GM19025 (cell line): Measurements from ENCODE around the gene SRSF8.
A peak's percentile ranks its signal among the peaks of the same experiment; 100 is the strongest.

ENCODE experiments used
- ATAC-seq: cut with Tn5 transposase; IDR thresholded peaks from one replicate; pipeline ENCODE4 v1.9.1; 2021; ENCODE audit warnings: mild to moderate bottlenecking, low read depth, moderate library complexity; ENCODE audit not compliant: unreplicated experiment

The SRSF8 gene

DNA sequence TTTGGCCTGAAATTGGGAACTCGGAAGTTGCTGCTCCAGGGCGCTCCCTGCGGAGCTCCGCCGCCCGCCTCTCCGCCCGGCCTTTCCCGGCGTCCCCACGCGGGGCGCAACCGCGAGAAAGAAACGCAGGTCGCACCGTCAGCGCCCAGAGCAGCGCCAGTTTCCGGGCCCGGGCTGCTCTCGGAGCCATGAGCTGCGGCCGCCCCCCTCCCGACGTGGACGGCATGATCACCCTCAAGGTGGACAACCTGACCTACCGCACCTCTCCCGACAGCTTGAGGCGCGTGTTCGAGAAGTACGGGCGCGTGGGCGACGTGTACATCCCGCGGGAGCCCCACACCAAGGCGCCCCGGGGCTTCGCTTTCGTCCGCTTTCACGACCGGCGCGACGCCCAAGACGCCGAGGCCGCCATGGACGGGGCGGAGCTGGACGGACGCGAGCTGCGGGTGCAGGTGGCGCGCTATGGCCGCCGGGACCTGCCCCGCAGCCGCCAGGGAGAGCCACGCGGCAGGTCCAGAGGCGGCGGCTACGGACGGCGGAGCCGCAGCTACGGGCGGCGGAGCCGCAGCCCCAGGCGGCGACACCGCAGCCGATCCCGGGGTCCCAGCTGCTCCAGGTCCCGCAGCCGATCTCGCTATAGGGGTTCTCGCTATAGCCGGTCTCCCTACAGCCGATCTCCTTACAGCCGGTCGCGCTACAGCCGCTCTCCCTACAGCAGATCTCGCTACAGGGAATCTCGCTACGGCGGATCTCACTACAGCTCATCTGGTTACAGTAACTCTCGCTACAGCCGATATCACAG, 521 bp downstream of the SRSF8 start:
- peak; percentile 64 for ATAC-seq

DNA sequence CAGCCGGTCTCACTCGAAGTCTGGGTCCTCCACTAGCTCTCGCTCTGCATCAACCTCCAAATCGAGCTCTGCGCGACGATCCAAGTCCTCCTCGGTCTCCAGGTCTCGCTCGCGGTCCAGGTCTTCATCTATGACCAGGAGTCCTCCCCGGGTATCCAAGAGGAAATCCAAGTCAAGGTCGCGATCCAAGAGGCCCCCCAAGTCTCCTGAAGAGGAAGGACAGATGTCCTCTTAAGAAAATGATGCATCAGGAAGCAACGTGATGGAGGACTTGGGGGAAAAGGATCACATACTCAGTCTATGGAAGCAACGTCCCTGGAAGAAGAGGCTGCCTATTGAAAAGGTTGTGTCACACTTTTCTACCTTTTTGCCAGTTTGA, 1.1 kb downstream of the SRSF8 start:
- no peak for ATAC-seq

DNA sequence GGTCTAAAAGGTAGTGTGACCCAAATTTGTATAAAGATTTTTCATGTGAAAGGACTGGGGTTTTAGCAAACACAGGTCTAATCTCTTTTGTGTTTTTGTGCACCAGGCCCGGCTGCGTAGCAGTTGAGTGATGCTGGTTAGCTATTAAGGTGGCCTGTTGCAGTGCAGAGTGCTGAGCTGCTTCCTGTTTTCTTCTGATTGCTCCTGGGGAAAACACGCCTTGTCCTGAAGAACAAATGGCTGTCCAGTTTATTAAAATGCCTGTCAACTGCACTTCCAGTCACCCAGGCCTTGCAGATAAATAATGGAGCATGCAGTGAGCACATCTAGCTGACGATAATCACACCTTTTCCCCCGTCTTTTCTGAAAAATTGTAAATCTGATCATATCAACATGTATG, 1.8 kb downstream of the SRSF8 start:
- ATAC-seq = peak; percentile 51

DNA sequence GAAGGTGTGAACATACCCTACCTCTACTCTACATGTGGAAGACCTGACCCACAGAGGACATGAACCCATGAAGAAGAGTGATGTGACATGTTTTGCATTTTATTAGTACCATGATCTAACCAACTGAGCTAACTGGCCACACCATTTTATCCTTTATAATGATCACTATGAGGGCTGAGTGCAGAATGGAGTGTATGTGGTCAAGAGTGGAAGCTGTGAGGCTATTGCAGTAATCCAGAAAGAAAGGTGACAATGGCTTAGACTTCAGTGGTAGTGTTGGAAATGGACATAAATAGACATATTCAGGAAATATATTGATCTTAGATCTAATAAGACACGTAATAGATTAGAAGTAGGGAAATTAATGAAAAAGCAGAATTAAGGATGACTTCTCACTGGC, 3.8 kb downstream of the SRSF8 start:
- no peak for ATAC-seq

DNA sequence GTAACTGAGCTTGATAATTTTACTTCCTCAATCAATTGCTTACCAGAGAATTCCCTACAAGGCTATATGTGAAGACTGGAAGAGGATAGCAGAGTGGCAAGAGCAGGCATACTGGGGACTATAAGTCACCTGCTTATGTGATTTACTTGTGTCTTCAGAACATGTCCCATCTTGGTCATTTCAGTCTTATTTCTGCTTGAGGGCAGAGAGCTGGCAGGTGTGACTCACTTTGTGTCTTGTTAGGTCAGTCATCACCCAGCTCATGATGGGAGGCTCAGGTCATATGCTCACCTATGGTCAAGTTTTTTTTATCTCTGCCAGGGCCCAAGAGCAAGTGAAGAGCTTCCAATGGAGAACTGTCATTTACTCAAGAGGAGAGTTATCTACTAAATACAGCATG, 6.2 kb downstream of the SRSF8 start:
- no peak for ATAC-seq

DNA sequence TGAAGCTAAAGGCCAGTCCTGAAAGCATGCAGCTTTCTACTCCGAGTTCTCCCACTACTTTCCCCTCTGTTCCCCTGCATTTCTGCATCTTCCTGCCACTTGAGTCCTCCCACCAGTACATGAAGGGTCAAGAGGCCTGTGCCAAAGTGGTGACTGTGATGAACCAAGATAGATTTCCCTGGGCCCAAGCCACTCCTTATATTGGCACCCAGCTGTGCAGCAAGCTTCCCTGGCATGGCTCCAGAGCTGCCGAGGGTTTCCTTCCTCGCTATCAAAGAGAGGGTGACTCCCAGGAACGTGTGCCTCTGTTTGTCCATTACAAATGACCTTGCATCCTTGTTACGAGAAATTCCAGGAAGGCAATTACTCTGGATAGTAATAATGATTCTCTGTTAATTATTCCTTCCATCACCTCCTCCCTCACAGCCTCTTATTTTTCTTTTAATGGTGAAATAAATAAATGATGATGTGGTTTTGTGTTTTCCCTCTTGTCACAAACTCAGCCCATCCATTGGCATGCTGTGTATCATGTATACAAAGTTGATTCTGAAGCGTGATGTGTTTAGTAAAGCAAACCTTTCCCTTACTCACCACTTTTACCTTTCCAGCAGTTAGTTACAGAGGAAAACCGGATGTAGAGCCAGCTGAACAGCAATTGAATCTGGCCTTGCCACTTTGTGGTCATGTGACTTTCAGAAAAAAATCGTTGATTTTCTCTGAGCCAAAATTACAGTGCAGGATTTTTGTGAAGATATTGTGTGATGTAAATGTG, 8.3 kb downstream of the SRSF8 start:
- no peak for ATAC-seq

DNA sequence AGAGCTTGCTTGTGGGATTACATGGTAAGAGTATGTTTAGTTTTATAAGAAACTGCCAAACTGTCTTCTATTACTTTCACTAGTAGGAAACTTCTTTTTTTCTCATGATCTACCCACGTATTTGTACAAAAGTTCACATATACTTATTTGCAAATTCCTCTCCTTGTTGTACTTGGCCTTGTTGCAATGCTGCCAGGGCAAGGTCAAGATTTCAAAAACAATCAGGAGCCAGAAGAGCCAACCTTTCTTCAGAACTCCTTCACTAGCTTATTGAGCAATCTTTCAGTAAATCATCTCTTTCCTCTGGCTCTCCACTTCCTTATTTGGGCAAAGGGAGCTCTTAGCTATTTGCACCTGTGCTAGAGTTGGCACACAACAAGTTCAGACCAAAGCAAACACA, 9.7 kb downstream of the SRSF8 start:
- ATAC-seq = peak; percentile 59

DNA sequence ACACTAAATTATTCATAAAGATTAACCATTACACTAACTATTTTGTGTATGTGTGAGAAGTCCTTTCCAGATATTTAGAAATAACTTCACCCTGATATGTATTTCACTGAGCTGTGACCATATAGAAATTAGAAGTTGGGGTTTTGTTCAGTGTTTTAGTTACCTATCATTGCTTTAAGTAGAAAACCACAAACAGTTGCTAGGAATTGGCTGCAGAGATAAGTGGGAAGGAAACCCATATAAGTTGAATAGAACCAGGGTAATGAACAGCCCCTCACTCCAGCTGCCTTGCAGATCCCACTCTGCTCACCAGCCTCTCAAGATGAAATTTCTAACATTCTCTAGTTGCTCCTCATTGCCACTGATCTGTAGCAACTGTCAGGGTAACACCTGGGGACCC, 10.3 kb downstream of the SRSF8 start:
- ATAC-seq = no peak

DNA sequence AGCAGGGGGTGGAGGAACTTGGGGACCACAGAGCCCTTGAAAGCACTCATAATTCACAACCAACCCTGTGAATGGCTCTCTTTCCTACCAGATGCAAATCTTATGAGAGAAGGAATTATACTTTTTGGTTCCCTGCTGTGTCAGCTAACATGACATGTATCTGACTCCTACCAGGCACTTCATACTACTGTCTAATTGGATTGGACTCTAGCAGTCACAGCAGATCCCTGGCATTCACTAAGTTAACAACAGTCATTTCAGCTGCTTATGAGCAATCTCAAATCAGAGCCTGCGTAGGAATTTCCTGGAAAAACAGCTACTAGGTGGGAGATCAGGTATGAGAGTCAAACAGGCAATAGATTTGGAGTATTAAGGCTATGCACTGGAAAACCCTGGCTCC, 11.8 kb downstream of the SRSF8 start:
- ATAC-seq = no peak

DNA sequence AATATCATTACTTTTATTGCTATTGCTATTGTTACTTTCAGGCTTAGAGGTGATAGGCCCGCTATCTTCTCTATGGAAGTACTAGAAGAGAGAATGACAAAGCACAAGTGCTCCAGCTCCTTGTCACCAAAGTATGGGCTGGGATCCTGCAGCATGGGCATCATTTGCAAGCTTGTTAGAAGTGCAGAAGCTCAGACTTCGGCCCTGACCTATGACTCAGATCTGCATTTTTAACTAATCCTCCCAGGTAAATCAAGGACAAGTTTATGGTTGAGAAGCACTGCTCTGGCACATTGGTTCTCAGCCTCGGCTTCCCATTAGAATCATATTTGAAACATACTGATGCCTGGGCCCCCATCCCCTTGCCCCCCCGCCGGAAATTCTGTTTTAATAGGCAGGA, 14.3 kb downstream of the SRSF8 start:
- no peak for ATAC-seq

DNA sequence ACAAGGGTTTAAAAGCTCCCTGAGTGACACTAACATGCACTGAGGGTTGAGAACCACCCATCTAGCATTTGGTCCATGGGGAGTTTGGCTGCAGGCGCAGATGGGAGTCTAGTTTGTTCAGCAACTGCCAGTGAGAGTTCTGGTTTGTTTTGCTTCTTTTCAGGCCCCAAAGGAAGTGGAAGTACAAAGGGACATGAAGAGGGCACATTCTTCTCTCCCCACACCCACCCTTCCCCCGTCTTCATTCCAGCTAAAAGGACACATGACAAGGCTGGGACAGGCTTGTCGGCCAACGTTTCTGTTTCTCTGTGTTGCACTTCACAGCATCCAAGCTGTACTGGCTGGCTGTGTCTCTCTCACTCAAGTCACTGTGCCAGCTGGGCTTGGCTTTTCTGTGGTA, 14.7 kb downstream of the SRSF8 start:
- no peak for ATAC-seq

DNA sequence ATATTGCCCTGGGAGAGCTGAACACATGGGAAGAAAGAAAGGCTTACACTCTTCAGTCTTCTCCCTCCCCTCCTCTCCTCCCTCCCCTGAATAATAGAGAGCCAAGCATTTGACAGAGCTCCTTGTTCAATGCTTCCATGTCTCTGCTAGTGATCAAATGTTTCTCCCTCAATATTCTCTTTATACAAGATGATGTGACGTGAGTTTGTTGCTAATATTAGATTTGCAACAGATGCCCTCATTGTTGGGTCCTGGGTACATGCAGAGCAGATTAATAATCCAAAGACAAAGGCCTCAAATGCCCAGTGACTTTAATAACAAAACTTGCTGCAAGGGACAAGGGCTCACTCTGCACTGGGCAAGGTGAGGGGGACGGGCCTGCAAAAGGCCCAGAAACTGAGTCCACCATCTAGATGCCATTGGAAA, 15.9 kb downstream of the SRSF8 start:
- no peak for ATAC-seq

DNA sequence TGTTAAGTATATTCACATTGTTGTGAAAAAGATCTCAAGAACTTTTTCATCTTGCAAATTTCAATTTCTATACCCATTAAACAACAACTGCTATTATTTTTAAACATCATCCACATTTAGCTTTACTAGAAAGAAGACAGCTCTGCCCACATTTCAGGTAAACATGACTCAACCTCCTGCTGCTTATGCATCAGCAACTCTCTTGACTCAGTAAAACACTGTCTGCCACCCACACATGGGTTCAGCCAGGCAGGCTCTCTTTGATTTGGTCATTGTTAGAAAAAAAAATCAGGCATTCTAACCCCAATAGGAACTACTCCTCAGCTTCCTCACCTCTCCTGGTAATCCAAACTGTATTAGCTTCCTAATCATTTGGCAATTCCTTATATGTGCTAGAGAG, 17.8 kb downstream of the SRSF8 start:
- no peak for ATAC-seq

DNA sequence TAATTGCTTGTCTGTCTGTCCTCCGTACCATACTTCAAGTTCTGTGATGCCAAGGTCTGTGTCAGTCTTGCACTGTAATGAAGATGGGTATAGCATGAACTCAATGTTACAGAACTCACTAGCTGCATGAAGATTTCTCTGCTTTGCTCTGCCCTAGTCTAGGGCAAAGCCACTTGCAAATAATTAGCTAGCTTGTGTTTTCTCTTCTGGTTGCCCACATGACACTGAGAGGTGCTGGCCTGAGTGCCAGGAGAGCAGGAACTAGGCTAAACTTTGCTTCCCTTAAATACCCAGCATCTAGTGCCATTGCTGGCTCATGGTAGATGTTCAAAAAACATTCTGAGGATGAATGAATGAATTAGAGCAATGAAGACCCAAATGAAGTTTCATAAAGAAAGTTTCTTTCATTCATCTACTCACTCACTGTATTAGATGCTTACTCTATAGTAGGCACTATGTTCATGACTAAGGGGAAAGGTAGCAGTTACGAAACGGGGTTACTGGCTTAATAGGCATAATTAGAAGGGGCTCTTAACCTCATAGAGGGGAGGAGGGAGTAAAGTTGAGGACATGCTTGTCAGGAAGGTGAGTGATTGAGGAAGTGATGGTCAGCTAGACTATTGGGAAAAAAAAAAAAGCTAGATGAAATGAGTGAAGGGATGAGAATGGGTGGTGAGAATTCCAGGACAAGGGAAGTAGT, 18.5 kb downstream of the SRSF8 start:
- ATAC-seq = peak; percentile 14

DNA sequence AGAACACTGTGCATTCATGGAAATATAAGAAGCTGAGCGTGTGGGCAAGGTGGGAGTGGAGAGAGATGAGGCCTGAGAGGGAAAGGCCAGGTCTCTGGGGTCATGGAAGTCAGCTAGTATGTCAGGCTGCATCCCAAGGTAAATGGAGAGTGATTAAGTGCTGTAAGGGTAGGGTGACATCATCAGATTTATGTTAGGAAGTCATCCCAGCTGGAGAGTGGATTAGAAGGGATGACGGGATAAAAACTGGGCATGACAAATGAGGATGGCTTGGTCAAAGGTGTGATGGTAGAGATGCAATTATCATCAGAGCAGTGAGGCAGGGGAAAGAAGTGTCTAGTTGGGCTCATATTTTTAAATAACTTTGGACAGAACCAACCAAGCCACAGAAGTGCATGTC, 19.4 kb downstream of the SRSF8 start:
- no peak for ATAC-seq

DNA sequence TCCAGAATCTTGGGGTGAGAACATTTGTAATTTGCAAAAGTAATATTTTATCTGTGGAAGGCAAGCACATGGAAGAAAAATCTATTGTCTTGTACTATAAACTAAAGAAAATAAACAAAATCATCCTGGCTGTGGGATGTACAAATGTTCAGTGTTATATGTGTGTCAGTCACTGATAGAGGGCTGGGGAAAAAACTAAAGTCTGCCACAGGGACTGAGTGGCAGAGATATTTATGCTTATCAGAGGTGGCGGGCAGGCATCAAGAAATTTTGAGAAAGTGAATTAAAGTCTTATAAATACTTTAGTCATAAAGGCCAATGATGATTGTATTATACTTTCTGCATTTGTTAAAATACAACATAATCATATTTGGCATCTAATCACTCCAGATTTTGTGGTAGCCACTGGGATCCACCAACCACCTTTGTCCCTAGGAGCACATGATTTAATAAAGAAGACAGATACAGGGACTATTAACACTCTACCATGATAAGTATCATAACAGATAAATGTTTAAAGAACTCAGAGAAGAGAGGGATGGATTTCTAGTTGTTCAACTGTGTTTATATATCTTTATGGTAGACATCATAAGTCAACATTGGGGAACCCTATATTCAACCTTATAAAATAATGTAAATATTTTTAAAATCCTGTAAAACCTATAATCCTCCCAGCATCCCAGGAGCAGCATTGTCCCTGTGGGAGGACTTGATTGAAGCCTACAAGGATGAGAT, 20.3 kb downstream of the SRSF8 start:
- no peak for ATAC-seq

DNA sequence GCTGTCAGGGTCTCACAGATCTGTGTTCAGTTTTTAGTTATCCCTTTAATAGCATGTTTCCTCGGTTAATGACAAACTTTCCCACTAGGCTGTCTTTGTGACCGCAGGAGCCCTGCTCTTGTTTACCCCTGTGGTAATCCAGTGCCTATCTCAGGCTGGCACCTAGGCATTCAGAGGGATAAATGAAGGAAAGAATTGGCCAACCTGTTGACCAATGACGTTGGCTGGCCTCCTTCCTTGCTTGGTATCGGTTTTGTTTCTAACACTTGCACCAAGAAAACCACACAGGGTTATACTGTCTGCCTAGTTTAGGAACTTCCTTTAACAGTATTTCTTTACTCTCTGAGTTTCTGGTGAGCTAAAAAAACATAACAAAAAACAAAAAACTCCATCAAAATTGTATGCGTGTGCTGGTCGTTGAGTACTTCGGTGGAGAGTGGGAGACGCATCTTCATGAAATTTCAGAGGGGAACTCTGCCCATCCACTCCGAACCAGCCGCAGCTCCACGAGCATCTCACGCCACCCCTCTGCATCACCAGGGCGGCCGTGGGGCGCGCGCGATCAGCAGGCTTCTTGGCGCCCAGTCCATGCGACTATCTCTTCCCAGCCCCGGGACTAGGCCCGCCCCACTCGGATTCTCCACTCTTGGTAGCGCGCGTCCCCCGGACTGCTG, 22.4 kb downstream of the SRSF8 start:
- ATAC-seq = peak; percentile 40

DNA sequence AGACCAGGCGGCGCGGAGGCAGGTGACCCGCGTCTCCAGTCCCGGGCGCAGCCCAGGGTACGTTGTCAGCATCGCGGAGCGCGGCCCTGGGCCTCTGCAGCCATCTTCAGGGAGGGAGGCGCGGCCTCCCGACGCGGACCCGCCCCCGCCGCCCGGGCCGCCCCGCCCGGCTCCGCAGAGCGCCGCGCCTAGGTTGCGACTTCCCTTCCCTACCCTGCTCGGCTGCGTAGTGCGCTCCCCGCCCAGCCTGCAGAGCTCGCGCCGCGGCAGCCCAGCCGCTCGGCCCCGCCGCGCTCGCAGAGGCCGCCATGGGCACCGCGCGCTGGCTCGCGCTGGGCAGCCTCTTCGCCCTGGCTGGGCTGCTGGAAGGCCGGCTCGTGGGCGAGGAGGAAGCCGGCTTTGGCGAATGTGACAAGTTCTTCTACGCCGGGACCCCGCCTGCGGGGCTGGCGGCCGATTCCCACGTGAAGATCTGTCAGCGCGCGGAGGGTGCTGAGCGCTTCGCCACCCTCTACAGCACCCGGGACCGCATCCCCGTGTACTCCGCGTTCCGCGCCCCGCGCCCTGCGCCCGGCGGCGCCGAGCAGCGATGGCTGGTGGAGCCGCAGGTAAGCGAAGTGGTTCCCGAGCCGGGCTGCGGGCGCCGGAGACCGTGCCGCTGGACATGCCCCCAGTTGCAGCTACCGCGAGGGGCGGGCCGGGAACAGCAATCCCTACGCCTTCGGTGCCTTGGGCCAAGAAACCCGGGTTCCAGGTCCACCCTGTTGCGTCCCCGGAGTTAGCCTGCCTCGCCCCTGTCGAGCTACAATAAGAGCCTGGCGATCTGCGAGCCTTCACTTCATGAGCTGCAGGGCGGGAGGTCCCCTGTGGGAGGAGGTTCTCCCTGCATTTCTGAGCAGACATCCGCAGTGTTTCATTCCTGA, 23.2 kb downstream of the SRSF8 start, which contains the start of gene ENDOD1:
Gene ENDOD1, plus strand, starts transcription at position 227 of the 923 bp plus-strand sequence. Its CDS starts 82 bp downstream, at position 309.
- peak; percentile 88 for ATAC-seq

DNA sequence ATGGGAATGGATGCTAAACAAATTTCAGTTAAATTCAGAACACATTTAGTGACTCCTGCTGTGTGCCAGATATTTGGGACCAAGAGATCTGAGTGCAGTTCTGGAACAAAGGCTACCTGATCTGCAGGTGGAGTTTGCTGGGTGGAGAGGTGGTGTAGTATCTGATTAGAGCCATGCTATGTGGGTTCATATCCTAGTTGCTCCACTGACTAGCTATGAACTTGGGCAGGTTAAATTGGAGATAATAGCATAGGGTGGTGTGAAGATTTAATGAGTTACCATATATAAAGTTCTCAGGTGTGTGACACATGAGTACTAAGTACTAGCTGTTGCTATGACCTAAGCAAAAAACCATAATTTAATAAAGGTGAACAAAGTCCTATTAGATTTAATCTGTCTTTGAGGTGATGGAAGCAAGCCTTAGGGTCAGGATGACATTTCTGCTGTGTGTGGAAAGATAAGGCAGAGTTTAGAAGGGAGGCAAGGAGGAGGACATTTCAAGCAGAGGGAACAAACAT, 25.0 kb downstream of the SRSF8 start:
- ATAC-seq = no peak
